Naive B cell (primary cell): ENCODE results near the gene ACP4. TPM values are rescaled to one million over a fixed set of nuclear protein-coding genes. Genes with fewer than 3 reads are reported as not detected.

ENCODE experiments used
- polyA plus RNA-seq, 6 donors: library from polyadenylated mRNA; unstranded; fragments of 300-500 nt; fragmentation: Illumina TruSeq; gene quantifications; one replicate each; pipeline ENCODE4 v1.2.3, GENCODE V29; 2021; ENCODE audit warnings: low read depth in 6 of 6

ACP4 gene
- polyA plus RNA-seq, 6 donors from 2014 or later, result not detected

Other genes starting within 250 kb of the ACP4 start
- gene LRRC4B, start 222.0 kb upstream of the ACP4 start, polyA plus RNA-seq, result under 1 TPM in 1 of 6 donors, not detected in 5; 0.10 TPM
- gene SYT3, start 150.5 kb upstream of the ACP4 start, polyA plus RNA-seq, result under 1 TPM in 1 of 6 donors, not detected in 5; 0.11 TPM
- gene C19orf81, start 141.0 kb upstream of the ACP4 start, polyA plus RNA-seq, result 1 to 10 TPM in 2 of 6 donors, not detected in 4; 1.1 to 1.2 TPM
- not detected for gene SHANK1, start 70.6 kb upstream of the ACP4 start, polyA plus RNA-seq
- 1 to 10 TPM in 2 of 6 donors, under 1 TPM in 4; 0.49 to 1.1 (median 0.69) TPM for gene CLEC11A, start 67.1 kb upstream of the ACP4 start, polyA plus RNA-seq
- not detected for gene GPR32, start 20.0 kb upstream of the ACP4 start, polyA plus RNA-seq
- gene KLK1, start 33.4 kb downstream of the ACP4 start, polyA plus RNA-seq, result 1 to 10 TPM; 1.2 to 6.7 (median 2.0) TPM
- not detected for gene KLK15, start 43.2 kb downstream of the ACP4 start, polyA plus RNA-seq
- not detected for gene KLK3, start 64.5 kb downstream of the ACP4 start, polyA plus RNA-seq
- under 1 TPM in 2 of 6 donors, not detected in 4; 0.36 to 0.47 TPM for gene KLK2, start 83.0 kb downstream of the ACP4 start, polyA plus RNA-seq
- under 1 TPM in 1 of 6 donors, not detected in 5; 0.56 TPM for gene KLK4, start 121.0 kb downstream of the ACP4 start, polyA plus RNA-seq
- gene KLK5, start 162.6 kb downstream of the ACP4 start, polyA plus RNA-seq, result not detected
- gene KLK6, start 179.2 kb downstream of the ACP4 start, polyA plus RNA-seq, result not detected
- not detected for gene KLK7, start 193.5 kb downstream of the ACP4 start, polyA plus RNA-seq
- gene KLK8, start 211.2 kb downstream of the ACP4 start, polyA plus RNA-seq, result not detected
- not detected for gene KLK10, start 229.3 kb downstream of the ACP4 start, polyA plus RNA-seq
- gene KLK11, start 236.2 kb downstream of the ACP4 start, polyA plus RNA-seq, result not detected
- not detected for gene KLK12, start 244.6 kb downstream of the ACP4 start, polyA plus RNA-seq